H9 (cell line): ENCODE measurements around the gene SPTBN2. TPM values are rescaled to one million over a fixed set of nuclear protein-coding genes. Genes with fewer than 3 reads are reported as not detected.

Experiments used
- DNase-seq: peaks from one replicate; pipeline ENCODE4 v3.0.0-alpha.2; 2017
- H2AFZ ChIP-seq: one replicate; pipeline ENCODE4 v1.6.1; 2013; ENCODE audit warnings: mild to moderate bottlenecking, low read length, control low read depth, moderate library complexity
- H2AK5ac ChIP-seq: 2 replicates; pipeline ENCODE4 v1.6.1; 2013; ENCODE audit warnings: low read length, control low read depth, mixed read lengths; ENCODE audit not compliant: insufficient read length
- H2BK120ac ChIP-seq: one replicate; pipeline ENCODE4 v1.6.1; 2013; ENCODE audit warnings: low read depth, mild to moderate bottlenecking, low read length, control low read depth, inconsistent platforms; ENCODE audit not compliant: poor library complexity, severe bottlenecking
- H2BK12ac ChIP-seq: 2 replicates; pipeline ENCODE4 v1.6.1; 2013; ENCODE audit warnings: low read length, control low read depth, mixed read lengths, low read depth; ENCODE audit not compliant: insufficient read length
- H2BK15ac ChIP-seq: 2 replicates; pipeline ENCODE4 v1.6.1; 2013; ENCODE audit warnings: low read depth, low read length, control low read depth
- H2BK20ac ChIP-seq: one replicate; pipeline ENCODE4 v1.6.1; 2013; ENCODE audit warnings: low read depth, mild to moderate bottlenecking, low read length, control low read depth, inconsistent platforms; ENCODE audit not compliant: poor library complexity, severe bottlenecking
- H2BK5ac ChIP-seq: 2 replicates; pipeline ENCODE4 v1.6.1; 2013; ENCODE audit warnings: low read length, control low read depth, mixed read lengths; ENCODE audit not compliant: insufficient read length
- H3K14ac ChIP-seq: 2 replicates; pipeline ENCODE4 v1.6.1; 2013; ENCODE audit warnings: low read length, control low read depth; ENCODE audit not compliant: insufficient read depth
- H3K18ac ChIP-seq: 2 replicates; pipeline ENCODE4 v1.6.1; 2013; ENCODE audit warnings: low read depth, mild to moderate bottlenecking, mixed read lengths, low read length, control low read depth; ENCODE audit not compliant: insufficient read length
- H3K23ac ChIP-seq: 2 replicates; pipeline ENCODE4 v1.6.1; 2013; ENCODE audit warnings: low read length, control low read depth, mixed read lengths, low read depth; ENCODE audit not compliant: insufficient read length
- H3K23me2 ChIP-seq: 2 replicates; pipeline ENCODE4 v1.6.1; 2013; ENCODE audit warnings: low read depth, mild to moderate bottlenecking, mixed read lengths, low read length, control low read depth; ENCODE audit not compliant: insufficient read length, poor library complexity, severe bottlenecking
- H3K27ac ChIP-seq: 2 replicates; pipeline ENCODE4 v1.5.1; 2013; ENCODE audit warnings: low read length, control low read depth, mixed read lengths, low read depth; ENCODE audit not compliant: insufficient read length
- H3K27me3 ChIP-seq: 2 replicates; pipeline ENCODE4 v1.6.1; 2013; ENCODE audit warnings: low read length, control low read depth, inconsistent platforms; ENCODE audit not compliant: insufficient read depth
- H3K4ac ChIP-seq: 2 replicates; pipeline ENCODE4 v1.6.1; 2013; ENCODE audit warnings: low read depth, mild to moderate bottlenecking, control low read depth, inconsistent platforms, low read length, moderate library complexity
- H3K4me1 ChIP-seq: 2 replicates; pipeline ENCODE4 v1.6.1; 2013; ENCODE audit warnings: low read length, control low read depth, inconsistent platforms; ENCODE audit not compliant: insufficient read depth
- H3K4me2 ChIP-seq: 2 replicates; pipeline ENCODE4 v1.6.1; 2013; ENCODE audit warnings: low read length, control low read depth, mixed read lengths; ENCODE audit not compliant: insufficient read length, insufficient read depth
- H3K56ac ChIP-seq: 2 replicates; pipeline ENCODE4 v1.6.1; 2013; ENCODE audit warnings: low read depth, mild to moderate bottlenecking, mixed read lengths, low read length, control low read depth; ENCODE audit not compliant: insufficient read length
- H3K79me1 ChIP-seq: 2 replicates; pipeline ENCODE4 v1.6.1; 2013; ENCODE audit warnings: low read depth, mild to moderate bottlenecking, moderate library complexity, low read length, control low read depth, inconsistent platforms; ENCODE audit not compliant: insufficient read depth, poor library complexity, severe bottlenecking
- H3K79me2 ChIP-seq: 2 replicates; pipeline ENCODE4 v1.6.1; 2013; ENCODE audit warnings: low read length, control low read depth, inconsistent platforms; ENCODE audit not compliant: insufficient read depth
- H3K9ac ChIP-seq: 2 replicates; pipeline ENCODE4 v1.6.1; 2013; ENCODE audit warnings: low read length, control low read depth, mixed read lengths; ENCODE audit not compliant: insufficient read length; ENCODE audit errors: extremely low read depth
- H3K9me3 ChIP-seq: one replicate; pipeline ENCODE4 v1.6.1; 2013; ENCODE audit warnings: low read depth, low read length, inconsistent platforms; ENCODE audit not compliant: control insufficient read depth
- H3T11ph ChIP-seq: one replicate; pipeline ENCODE4 v1.6.1; 2013; ENCODE audit warnings: mild to moderate bottlenecking, low read length, control low read depth, inconsistent platforms
- H4K20me1 ChIP-seq: one replicate; pipeline ENCODE4 v1.6.1; 2013; ENCODE audit not compliant: control insufficient read depth, insufficient read length, insufficient read depth
- H4K5ac ChIP-seq: 2 replicates; pipeline ENCODE4 v1.6.1; 2013; ENCODE audit warnings: low read depth, mild to moderate bottlenecking, mixed read lengths, low read length, control low read depth; ENCODE audit not compliant: insufficient read length
- H4K8ac ChIP-seq: replicated peaks from 2 replicates; pipeline ENCODE4 v1.6.1; 2013; ENCODE audit warnings: low read length, control low read depth, mixed read lengths, low read depth; ENCODE audit not compliant: insufficient read length
- H4K91ac ChIP-seq: 2 replicates; pipeline ENCODE4 v1.6.1; 2013; ENCODE audit warnings: low read depth, mild to moderate bottlenecking, moderate library complexity, mixed read lengths, low read length, control low read depth; ENCODE audit not compliant: insufficient read length
- H3K27ac Mint-ChIP-seq, 3 experiments: 2 replicates in 2 of 3; 3 replicates in 1 of 3; pipeline ENCODE4 v1.8.0; 2020 to 2021; ENCODE audit warnings: mixed read lengths in 3 of 3, mild to moderate bottlenecking in 1 of 3, moderate library complexity in 1 of 3
- H3K27me3 Mint-ChIP-seq: 2 replicates; pipeline ENCODE4 v1.8.0; 2021; ENCODE audit warnings: low read depth, mild to moderate bottlenecking, moderate library complexity, mixed read lengths
- H3K36me3 Mint-ChIP-seq, 3 experiments: 2 replicates in 2 of 3; 3 replicates in 1 of 3; pipeline ENCODE4 v1.8.0; 2020 to 2021; ENCODE audit warnings: low read depth in 3 of 3, mixed read lengths in 3 of 3; ENCODE audit not compliant: insufficient read depth in 1 of 3
- H3K4me1 Mint-ChIP-seq, 2 experiments: 2 replicates each; pipeline ENCODE4 v1.8.0; 2020; ENCODE audit warnings: mixed read lengths in 2 of 2
- H3K4me3 Mint-ChIP-seq, 2 experiments: 2 replicates in 1 of 2; 3 replicates in 1 of 2; pipeline ENCODE4 v1.8.0; 2020 to 2021; ENCODE audit warnings: mild to moderate bottlenecking in 2 of 2, mixed read lengths in 2 of 2, moderate library complexity in 1 of 2
- H3K9me3 Mint-ChIP-seq, 2 experiments: 2 replicates in 1 of 2; 3 replicates in 1 of 2; pipeline ENCODE4 v1.8.0; 2020; ENCODE audit warnings: mild to moderate bottlenecking in 2 of 2, mixed read lengths in 2 of 2, moderate library complexity in 1 of 2
- CTCF ChIP-seq: fragments of 200-600 bp; sonication (generic); conservative IDR thresholded peaks from 3 replicates; pipeline ENCODE4 v1.8.0; 2021; ENCODE audit warnings: antibody characterized with exemption, mild to moderate bottlenecking
- WGBS: extraction: QIAGEN DNeasy Blood & Tissue Kit; methylation state at CpG from one replicate; pipeline ENCODE4 v1.1.7; 2013; ENCODE audit warnings: missing lambda C conversion rate, low lambda C conversion rate, mixed read lengths; ENCODE audit not compliant: insufficient read length; ENCODE audit errors: extremely low coverage; 5-methylcytosine and 5-hydroxymethylcytosine counted together
- total RNA-seq: library from RNA; stranded (reverse); gene quantifications from 2 replicates; pipeline ENCODE4 v1.2.1, GENCODE V29; 2021

SPTBN2 gene
- total RNA-seq, 1 experiment from 2014 or later, result 80.4 TPM

- Mint-ChIP-seq H3K4me3 (no peak overlapping the region), H3K9me3 (no peaks in the 10 kb centered on the region), H3K36me3 (peaks cover 55 to 78% (median 77%) of the 10 kb centered on the region in 3 experiments), H3K27me3 (no peaks in the 10 kb centered on the region; the same call in 1 of the 2 replicates), H3K4me1 (peaks cover 4% of the 10 kb centered on the region in 2 experiments; a peak in 3 of 4 replicates), H3K27ac (peak overlapping the region in 1 of 3 experiments; percentile 74; a peak in 1 of 7 replicates)
- Histone ChIP-seq H2BK15ac (no peak overlapping the region), H2AK5ac (no peak overlapping the region), H3K79me2 (peaks cover 12% of the 10 kb centered on the region; the same call in 1 of the 2 replicates), H3K4ac (no peak overlapping the region), H3K23me2 (no peaks in the 10 kb centered on the region), H2AFZ (no peak overlapping the region), H3K4me1 (no peaks in the 10 kb centered on the region), H2BK12ac (no peak overlapping the region), H3K23ac (no peak overlapping the region), H3K9ac (no peak overlapping the region), H4K20me1 (no peaks in the 10 kb centered on the region), H2BK5ac (no peak overlapping the region), H4K5ac (no peak overlapping the region), H3K56ac (no peak overlapping the region), H3K14ac (no peak overlapping the region), H4K91ac (no peak overlapping the region), H3K27me3 (no peaks in the 10 kb centered on the region), H3T11ph (no peak overlapping the region), H3K18ac (no peak overlapping the region), H2BK120ac (no peak overlapping the region), H2BK20ac (no peak overlapping the region), H3K27ac (no peak overlapping the region), H3K9me3 (no peaks in the 10 kb centered on the region), H3K4me2 (no peak overlapping the region), H3K79me1 (peaks cover 16% of the 10 kb centered on the region), H4K8ac (no peak overlapping the region)
- WGBS, result no CpG with 5 or more reads among the region's 2 CpGs
- DNase-seq, result no peak
- TF ChIP-seq CTCF, result no peak
These were observed 78.0 kb downstream of the SPTBN2 start for GRCh38 chr11:66651016-66651415.
